ENCODE results near the gene GRIK4. TPM values are rescaled to one million over a fixed set of nuclear protein-coding genes. Genes with fewer than 3 reads are reported as not detected.

GRIK4 gene
- polyA plus RNA-seq, 1 of the 3 experiments (the other 2 are of a cell fraction): 0.03 TPM

DNA sequence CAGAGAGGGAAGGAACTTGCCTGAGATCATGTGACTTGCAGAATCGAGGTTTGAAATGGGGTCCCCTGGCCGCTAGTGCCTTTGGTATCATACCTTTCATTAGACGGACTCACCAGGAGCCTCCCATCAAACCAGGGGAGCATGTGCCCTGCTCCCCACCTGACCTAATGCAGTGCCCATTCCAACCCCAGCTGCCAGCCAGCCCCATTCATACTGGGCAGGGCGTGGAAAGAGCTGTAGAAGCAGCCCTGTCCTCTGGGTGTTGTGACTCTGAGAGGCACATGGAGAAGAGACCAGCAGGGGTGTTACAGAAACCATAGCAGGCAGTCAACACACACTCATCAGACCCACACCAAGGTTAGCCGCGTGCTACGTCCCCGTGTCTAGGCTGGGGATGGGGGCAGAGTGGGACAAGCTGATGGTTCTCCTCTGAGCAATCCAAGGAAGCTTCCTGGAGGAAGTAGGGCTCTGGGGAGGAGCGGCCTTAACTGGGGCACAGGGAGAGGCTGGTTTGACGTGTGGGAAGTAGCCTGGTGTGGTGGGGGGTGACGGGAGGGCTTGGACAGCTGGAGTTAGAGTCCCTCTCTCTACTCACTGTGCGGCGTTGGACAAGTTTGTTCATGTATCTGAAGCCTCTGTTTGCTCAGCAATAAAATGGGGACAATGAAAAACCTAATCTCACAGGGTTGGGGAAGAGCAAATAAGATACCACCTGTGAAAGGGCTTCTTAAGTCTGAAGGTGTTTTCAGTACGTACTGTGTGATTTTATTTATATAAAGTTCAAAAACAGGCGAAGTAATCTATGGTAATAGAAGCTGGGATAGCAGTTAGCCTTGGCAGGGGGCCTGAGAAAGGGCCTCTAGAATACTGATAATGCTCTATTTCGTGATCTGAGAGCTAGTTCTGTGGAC lies 14.0 kb downstream of the GRIK4 start:
- no peaks in the 10 kb centered on the region for H4K20me1 ChIP-seq (ENCODE audit: insufficient read depth)
- no peak overlapping the region for H3K27ac ChIP-seq (ENCODE audit: low read depth in 2 of 2, low read length in 1 of 2)
- TF ChIP-seq RXRA (IDR thresholded peaks at IDR 0.05; ENCODE audit: borderline replicate concordance, low read depth): no peak
- CTCF ChIA-PET: interaction anchor here (1.0 to 8.0 kb wide), 8 partner anchors 11 to 594 kb away, joined by 3 to 56 read pairs (median 6); partner anchors contain the start of gene GRIK4
- H3K9me2 ChIP-seq: no peaks in the 10 kb centered on the region
- WGBS (ENCODE audit: low lambda C conversion rate): 71% methylated on average over 13 of the region's 16 CpGs
- H3K9me3 ChIP-seq: no peaks in the 10 kb centered on the region
- peaks cover 0 to 10% of the 10 kb centered on the region in 2 experiments; a peak in 1 of 4 replicates for H3K4me1 ChIP-seq (ENCODE audit: control insufficient read depth in 1 of 2, insufficient read depth in 2 of 2, low read depth in 1 of 2, low read length in 1 of 2)
- H3K4me2 ChIP-seq: no peak overlapping the region
- no peaks in the 10 kb centered on the region for H3K79me2 ChIP-seq (ENCODE audit: insufficient read depth)
- H3K9ac ChIP-seq: no peak overlapping the region
- no peak for DNase-seq
- H2AFZ ChIP-seq (ENCODE audit: low read depth): no peak overlapping the region
- no peak overlapping the region for H3K4me3 ChIP-seq (ENCODE audit: low read depth in 2 of 2, low read length in 1 of 2)
- H3F3A ChIP-seq (replicated peaks; ENCODE audit: insufficient read depth): no peaks in the 10 kb centered on the region
- peaks cover 6% of the 10 kb centered on the region for H3K27me3 ChIP-seq (ENCODE audit: insufficient read depth)
- no peaks in the 10 kb centered on the region for H3K36me3 ChIP-seq (replicated peaks in 1 of 2; ENCODE audit: control insufficient read depth in 1 of 2, insufficient read depth in 2 of 2, low read length in 1 of 2)
- POLR2A ChIA-PET: no interaction called here

DNA sequence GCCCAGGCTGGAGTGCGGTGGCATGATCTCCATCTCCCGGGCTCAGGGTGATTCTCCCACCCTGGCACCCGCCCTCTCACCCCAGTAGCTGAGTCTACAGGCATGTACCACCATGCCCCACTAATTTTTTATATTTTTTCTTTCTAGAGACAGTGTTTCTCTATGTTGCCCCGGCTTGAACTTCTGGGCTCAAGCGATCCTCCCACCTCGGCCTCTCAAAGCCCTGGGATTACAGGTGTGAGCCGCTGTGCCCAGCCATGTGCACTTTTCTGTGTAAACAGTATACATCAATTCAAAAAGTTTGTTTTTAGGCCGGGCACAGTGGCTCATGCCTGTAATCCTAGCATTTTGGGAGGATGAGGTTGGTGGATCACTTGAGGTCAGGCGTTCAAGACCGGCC lies 14.7 kb downstream of the GRIK4 start:
- no peak for DNase-seq
- POLR2A ChIA-PET: no interaction called here
- Histone ChIP-seq H3K9me2 (no peaks in the 10 kb centered on the region), H3K9ac (no peak overlapping the region), H3K9me3 (no peaks in the 10 kb centered on the region), H3K27me3 (ENCODE audit: insufficient read depth) (peaks cover 10% of the 10 kb centered on the region), H2AFZ (ENCODE audit: low read depth) (no peak overlapping the region), H4K20me1 (ENCODE audit: insufficient read depth) (no peaks in the 10 kb centered on the region), H3K79me2 (ENCODE audit: insufficient read depth) (no peaks in the 10 kb centered on the region), H3F3A (replicated peaks; ENCODE audit: insufficient read depth) (no peaks in the 10 kb centered on the region), H3K4me2 (no peak overlapping the region), H3K27ac (ENCODE audit: low read depth in 2 of 2, low read length in 1 of 2) (no peak overlapping the region), H3K4me1 (ENCODE audit: control insufficient read depth in 1 of 2, insufficient read depth in 2 of 2, low read depth in 1 of 2, low read length in 1 of 2) (peaks cover 0 to 10% of the 10 kb centered on the region in 2 experiments; a peak in 1 of 4 replicates), H3K4me3 (ENCODE audit: low read depth in 2 of 2, low read length in 1 of 2) (no peak overlapping the region), H3K36me3 (replicated peaks in 1 of 2; ENCODE audit: control insufficient read depth in 1 of 2, insufficient read depth in 2 of 2, low read length in 1 of 2) (no peaks in the 10 kb centered on the region)
- WGBS (ENCODE audit: low lambda C conversion rate): 72% methylated on average over 10 of the region's 10 CpGs
- CTCF ChIA-PET: interaction anchor here (0.9 to 8.0 kb wide), 9 partner anchors 9 to 594 kb away, joined by 3 to 56 read pairs (median 5); partner anchors contain the start of gene GRIK4
- TF ChIP-seq SIN3A (IDR thresholded peaks at IDR 0.05; ENCODE audit: borderline replicate concordance, low read depth, low read length) (no peak), EZH2phosphoT487 (IDR thresholded peaks at IDR 0.05; ENCODE audit: borderline replicate concordance, low read depth) (no peak), NFIC (IDR thresholded peaks at IDR 0.05; ENCODE audit: borderline replicate concordance) (no peak), JUND (IDR thresholded peaks at IDR 0.05) (no peak), ELF1 (IDR thresholded peaks at IDR 0.05) (no peak), SMC3 (IDR thresholded peaks at IDR 0.05; ENCODE audit: low read depth, low read length) (no peak), TEAD4 (IDR thresholded peaks at IDR 0.05; ENCODE audit: borderline replicate concordance, insufficient read depth) (no peak), RCOR1 (IDR thresholded peaks at IDR 0.05; ENCODE audit: low read length) (no peak), FOXM1 (IDR thresholded peaks at IDR 0.05; ENCODE audit: low read depth) (no peak), MXI1 (IDR thresholded peaks at IDR 0.05; ENCODE audit: low read depth, low read length) (no peak), GATA2 (CRISPR knock-in tag; IDR thresholded peaks at IDR 0.05) (no peak), RFX5 (IDR thresholded peaks at IDR 0.05; ENCODE audit: low read length) (no peak), GABPA (IDR thresholded peaks at IDR 0.05; ENCODE audit: low read depth) (no peak), CHD2 (IDR thresholded peaks at IDR 0.05; ENCODE audit: low read length, partially characterized antibody) (no peak)
- TF ChIP-seq, protein P1, sequence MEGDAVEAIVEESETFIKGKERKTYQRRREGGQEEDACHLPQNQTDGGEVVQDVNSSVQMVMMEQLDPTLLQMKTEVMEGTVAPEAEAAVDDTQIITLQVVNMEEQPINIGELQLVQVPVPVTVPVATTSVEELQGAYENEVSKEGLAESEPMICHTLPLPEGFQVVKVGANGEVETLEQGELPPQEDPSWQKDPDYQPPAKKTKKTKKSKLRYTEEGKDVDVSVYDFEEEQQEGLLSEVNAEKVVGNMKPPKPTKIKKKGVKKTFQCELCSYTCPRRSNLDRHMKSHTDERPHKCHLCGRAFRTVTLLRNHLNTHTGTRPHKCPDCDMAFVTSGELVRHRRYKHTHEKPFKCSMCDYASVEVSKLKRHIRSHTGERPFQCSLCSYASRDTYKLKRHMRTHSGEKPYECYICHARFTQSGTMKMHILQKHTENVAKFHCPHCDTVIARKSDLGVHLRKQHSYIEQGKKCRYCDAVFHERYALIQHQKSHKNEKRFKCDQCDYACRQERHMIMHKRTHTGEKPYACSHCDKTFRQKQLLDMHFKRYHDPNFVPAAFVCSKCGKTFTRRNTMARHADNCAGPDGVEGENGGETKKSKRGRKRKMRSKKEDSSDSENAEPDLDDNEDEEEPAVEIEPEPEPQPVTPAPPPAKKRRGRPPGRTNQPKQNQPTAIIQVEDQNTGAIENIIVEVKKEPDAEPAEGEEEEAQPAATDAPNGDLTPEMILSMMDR (IDR thresholded peaks at IDR 0.05): no peak
- TF ChIP-seq, protein P2, sequence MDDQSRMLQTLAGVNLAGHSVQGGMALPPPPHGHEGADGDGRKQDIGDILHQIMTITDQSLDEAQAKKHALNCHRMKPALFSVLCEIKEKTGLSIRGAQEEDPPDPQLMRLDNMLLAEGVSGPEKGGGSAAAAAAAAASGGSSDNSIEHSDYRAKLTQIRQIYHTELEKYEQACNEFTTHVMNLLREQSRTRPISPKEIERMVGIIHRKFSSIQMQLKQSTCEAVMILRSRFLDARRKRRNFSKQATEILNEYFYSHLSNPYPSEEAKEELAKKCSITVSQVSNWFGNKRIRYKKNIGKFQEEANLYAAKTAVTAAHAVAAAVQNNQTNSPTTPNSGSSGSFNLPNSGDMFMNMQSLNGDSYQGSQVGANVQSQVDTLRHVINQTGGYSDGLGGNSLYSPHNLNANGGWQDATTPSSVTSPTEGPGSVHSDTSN (IDR thresholded peaks at IDR 0.05): no peak

Data from SK-N-SH (cell line).